Subcutaneous adipose tissue (tissue), 4 donors: ENCODE data around the gene SLC6A18. TPM values are rescaled to one million over a fixed set of nuclear protein-coding genes. Genes with fewer than 3 reads are reported as not detected.

ENCODE experiments used
- CTCF ChIP-seq: fragments of 450-650 bp; IDR thresholded peaks from one replicate; pipeline ENCODE4 v1.5.1; 2016; ENCODE audit warnings: low read depth, mild to moderate bottlenecking, control low read depth, antibody characterized with exemption, moderate library complexity
- total RNA-seq, 4 donors: library from RNA; depleted of rRNA; stranded (reverse); fragments of >200 nt; gene quantifications; one replicate each; pipeline ENCODE4 v1.1.0, GENCODE V29; 2016

SLC6A18 gene
- total RNA-seq, 4 donors from 2014 or later: not detected

- TF ChIP-seq CTCF: no peak
These were observed 28.6 kb upstream of the SLC6A18 start for GRCh38 chr5:1196562-1196961.

GRCh38 chr5:1197876-1198666, 27.1 kb upstream of the SLC6A18 start:
- no peak for TF ChIP-seq CTCF

- no peak for TF ChIP-seq CTCF
These were observed 25.9 kb upstream of the SLC6A18 start for GRCh38 chr5:1199340-1199648.

GRCh38 chr5:1199649-1200494, 25.3 kb upstream of the SLC6A18 start:
- no peak for TF ChIP-seq CTCF

GRCh38 chr5:1200495-1201326, 24.5 kb upstream of the SLC6A18 start:
- no peak for TF ChIP-seq CTCF

- TF ChIP-seq CTCF: no peak
These were observed 23.7 kb upstream of the SLC6A18 start, which contains the start of gene SLC6A19 for GRCh38 chr5:1201327-1202025. Gene SLC6A19, plus strand, starts transcription at chr5:1201595. Its CDS starts 56 bp downstream, at chr5:1201651.
